22Rv1 (cell line): ENCODE measurements around the gene YWHAG.
"Not testable (repeated sequence)": the region's sequence is repeated elsewhere in the genome, so short reads cannot be mapped to it uniquely, and the experiment has no call there.

Source experiments
- H3K27ac ChIP-seq: fragments of 450-650 bp; 2 replicates; pipeline ENCODE4 v1.5.1; 2017
- ZFX ChIP-seq: fragments of 450-650 bp; IDR thresholded peaks from 2 replicates; pipeline ENCODE4 v1.6.1; 2017; ENCODE audit warnings: antibody characterized with exemption, borderline replicate concordance
- TF ChIP-seq, protein P1 (sequence below): fragments of 450-650 bp; IDR thresholded peaks from 2 replicates; pipeline ENCODE4 v1.5.1; 2017; ENCODE audit warnings: mild to moderate bottlenecking

Gene YWHAG

DNA sequence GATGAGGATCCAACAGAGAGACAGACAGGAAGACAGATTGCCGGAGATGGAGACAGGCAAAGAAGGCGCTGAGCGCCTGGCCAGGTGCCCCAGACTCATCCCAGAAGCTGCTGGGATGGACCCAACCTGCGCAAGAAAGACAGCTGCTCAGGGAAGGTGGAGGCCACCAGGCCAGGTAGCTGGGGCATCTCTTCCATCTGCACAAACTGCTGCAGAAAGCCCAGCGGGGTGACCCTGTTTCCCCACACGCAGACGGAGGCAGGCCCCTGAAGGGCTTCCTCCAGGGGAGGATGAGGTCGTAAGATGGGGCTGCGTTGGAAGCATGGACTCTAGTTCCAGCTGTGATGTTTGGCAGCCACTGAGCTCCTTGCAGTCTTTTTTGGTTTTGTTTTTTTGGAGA is 16.5 kb upstream of the YWHAG start:
- no peak for TF ChIP-seq ZFX
- TF ChIP-seq, protein P1, sequence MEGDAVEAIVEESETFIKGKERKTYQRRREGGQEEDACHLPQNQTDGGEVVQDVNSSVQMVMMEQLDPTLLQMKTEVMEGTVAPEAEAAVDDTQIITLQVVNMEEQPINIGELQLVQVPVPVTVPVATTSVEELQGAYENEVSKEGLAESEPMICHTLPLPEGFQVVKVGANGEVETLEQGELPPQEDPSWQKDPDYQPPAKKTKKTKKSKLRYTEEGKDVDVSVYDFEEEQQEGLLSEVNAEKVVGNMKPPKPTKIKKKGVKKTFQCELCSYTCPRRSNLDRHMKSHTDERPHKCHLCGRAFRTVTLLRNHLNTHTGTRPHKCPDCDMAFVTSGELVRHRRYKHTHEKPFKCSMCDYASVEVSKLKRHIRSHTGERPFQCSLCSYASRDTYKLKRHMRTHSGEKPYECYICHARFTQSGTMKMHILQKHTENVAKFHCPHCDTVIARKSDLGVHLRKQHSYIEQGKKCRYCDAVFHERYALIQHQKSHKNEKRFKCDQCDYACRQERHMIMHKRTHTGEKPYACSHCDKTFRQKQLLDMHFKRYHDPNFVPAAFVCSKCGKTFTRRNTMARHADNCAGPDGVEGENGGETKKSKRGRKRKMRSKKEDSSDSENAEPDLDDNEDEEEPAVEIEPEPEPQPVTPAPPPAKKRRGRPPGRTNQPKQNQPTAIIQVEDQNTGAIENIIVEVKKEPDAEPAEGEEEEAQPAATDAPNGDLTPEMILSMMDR = no peak
- no peak overlapping the region for H3K27ac ChIP-seq

DNA sequence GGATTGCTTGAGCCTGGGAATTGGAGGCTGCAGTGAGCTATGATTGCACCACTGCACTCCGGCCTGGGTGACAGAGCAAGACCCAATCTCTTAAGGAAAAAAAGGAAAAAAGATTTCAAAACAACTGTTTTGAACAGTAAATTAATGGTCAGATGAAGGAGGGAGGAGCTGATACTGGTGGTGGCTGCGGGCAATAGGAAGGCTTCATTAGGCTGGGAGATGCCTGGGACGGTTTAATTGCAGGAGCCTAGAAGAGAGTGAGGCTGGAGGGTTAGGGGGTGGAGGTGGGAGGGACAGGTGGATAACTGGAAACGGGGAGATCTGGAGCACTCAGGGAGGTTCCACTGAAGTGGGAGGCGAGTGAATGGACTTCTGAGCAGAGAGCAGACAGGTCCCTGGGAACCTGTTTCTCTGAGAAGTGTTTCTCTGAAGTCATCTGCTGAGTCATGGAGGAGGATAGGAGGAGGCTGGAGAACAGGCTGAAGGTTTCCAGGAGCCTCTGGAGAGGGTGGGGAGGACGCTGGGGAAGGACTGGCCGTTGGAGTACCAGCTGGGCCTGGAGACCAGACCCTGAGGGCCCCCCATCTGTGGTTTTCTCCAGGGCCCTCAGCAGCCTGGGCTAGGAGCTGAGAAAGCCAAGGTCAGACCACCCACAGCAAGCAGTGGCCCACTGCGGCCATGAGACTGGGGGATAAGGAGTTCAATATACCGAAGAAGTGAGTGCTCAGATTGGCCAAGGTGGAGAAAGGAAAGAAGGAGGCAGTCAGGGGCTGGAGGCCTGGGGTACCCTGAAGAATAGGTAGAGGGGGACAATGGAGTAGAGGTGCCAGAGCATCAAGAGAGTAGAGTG is 14.4 kb upstream of the YWHAG start:
- TF ChIP-seq, protein P1 = no peak
- no peak for TF ChIP-seq ZFX
- no peak overlapping the region for H3K27ac ChIP-seq

DNA sequence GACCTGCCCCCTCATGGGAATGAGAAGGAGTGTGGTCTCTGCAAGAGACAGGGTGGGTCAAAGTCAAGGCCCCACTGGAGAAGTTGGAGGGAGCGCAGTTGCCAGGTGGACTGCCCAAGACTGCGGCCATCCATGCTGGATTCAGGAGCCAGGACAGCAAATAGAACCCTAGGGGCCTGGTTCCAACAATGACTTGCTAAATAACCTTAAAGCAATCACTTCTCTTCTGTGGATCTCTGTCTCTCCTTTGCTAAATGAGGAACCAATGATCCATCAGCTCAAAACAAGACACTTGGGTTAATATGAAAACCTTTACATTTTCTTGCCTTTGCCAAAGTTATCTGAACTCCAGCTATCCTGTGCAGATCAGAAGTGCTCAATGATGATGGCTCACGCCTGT is 12.6 kb upstream of the YWHAG start:
- H3K27ac ChIP-seq = no peak overlapping the region
- no peak for TF ChIP-seq ZFX
- TF ChIP-seq, protein P1 = no peak

DNA sequence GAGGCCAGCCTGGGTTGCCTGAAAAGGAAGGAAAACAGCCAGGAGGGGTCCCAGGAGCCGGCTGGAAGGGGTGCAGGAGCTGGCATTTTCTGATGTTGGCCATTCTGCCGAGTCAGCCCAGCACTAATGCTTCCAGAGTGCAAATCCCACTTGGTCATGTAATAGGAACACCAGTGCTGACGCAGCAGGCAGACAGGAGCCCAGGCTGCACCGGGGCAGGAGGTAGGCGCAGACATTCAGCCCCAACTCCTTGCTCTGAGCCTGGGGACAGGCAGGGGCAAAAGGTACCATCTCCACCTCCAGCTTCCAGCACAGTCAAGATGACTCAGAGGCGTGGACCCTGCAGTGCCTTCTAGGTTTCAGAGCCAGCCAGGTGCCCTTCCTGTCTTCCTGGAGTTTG is 10.2 kb upstream of the YWHAG start:
- no peak overlapping the region for H3K27ac ChIP-seq
- no peak for TF ChIP-seq ZFX
- TF ChIP-seq, protein P1 = no peak

DNA sequence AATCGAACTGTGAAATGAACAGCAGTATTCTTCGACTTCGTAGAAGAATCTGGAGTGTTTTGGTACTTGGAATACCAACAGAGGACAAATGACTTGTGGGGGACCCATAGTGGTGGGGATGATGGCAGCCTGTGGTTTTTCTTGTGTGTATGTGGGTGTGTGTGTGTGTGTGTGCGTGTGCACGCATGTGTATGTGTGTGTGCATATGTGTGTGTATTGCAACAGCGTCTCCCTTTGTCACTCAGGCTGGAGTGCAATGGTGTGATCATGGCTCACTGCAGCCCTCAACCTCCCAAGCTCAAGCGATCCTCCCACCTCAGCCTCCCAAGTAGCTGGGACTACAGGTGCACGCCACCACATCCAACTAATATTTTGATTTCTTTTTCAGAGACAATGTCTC is 9.4 kb upstream of the YWHAG start:
- no peak overlapping the region for H3K27ac ChIP-seq
- TF ChIP-seq, protein P1 = no peak
- TF ChIP-seq ZFX = no peak

DNA sequence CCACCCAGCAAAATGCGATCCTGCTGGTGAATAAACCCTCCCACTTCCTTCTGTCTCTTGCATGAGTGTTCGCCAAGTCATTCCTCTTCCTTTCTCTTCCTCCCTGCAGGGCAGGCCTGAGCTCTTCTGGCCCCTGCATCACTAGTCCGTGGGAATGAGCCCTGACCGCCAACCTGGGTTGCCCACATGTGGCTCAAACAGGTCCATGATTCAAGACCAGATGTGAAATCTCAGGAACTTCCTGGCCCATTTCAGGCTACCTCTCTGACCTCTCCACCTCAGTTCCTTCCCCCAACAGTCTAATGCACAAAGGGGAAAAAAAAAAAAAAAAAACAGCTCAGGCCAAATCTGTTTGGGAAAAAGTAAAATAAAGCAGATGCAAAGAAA is 5.4 kb upstream of the YWHAG start:
- TF ChIP-seq, protein P1 = no peak
- TF ChIP-seq ZFX = no peak
- H3K27ac ChIP-seq = no peak overlapping the region

DNA sequence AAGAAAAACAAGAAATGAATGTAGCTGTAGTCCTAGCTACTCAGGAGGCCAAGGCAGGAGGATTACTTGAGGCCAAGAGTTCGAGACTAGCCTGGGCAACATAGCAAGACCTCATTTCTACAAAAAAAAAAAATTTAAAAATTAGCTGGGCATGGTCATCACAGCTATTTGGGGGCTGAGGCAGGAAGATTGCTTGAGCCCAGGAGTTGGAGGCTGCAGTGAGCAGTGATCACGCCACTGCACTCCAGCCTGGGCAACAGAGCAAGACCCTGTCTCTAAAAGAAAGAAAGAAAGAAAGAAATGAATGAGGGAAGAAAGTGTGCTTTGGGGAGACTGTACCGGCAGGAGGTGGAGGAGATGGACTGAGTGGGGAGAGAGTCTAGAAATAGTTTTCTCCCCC is 5.0 kb upstream of the YWHAG start:
- not testable (repeated sequence) for H3K27ac ChIP-seq
